KMS-11 (cell line): ENCODE results near the gene CPNE5.

Experiments used
- H2AFZ ChIP-seq: fragments of 200-600 bp; sonication (generic); 2 replicates; pipeline ENCODE4 v1.6.1; 2016; ENCODE audit warnings: antibody characterized with exemption, mixed run types, low read depth
- H3K27ac ChIP-seq: fragments of 200-600 bp; sonication (generic); 2 replicates; pipeline ENCODE4 v1.6.1; 2016; ENCODE audit warnings: mild to moderate bottlenecking, mixed run types
- H3K27me3 ChIP-seq: fragments of 200-600 bp; sonication (generic); 2 replicates; pipeline ENCODE4 v1.6.1; 2017; ENCODE audit warnings: mild to moderate bottlenecking, low read depth, mixed run types, moderate library complexity; ENCODE audit not compliant: insufficient read depth
- H3K36me3 ChIP-seq: fragments of 200-600 bp; sonication (generic); 2 replicates; pipeline ENCODE4 v1.6.1; 2017; ENCODE audit warnings: mild to moderate bottlenecking, mixed run types; ENCODE audit not compliant: insufficient read depth
- H3K4me1 ChIP-seq: fragments of 200-600 bp; sonication (generic); 2 replicates; pipeline ENCODE4 v1.6.1; 2016; ENCODE audit warnings: mild to moderate bottlenecking, low read depth, mixed run types; ENCODE audit not compliant: poor library complexity, severe bottlenecking
- H3K4me2 ChIP-seq: fragments of 200-600 bp; sonication (generic); 2 replicates; pipeline ENCODE4 v1.7.0; 2016; ENCODE audit warnings: mild to moderate bottlenecking, mixed run types
- H3K4me3 ChIP-seq: fragments of 200-600 bp; sonication (generic); IDR thresholded peaks from 2 replicates; pipeline ENCODE4 v1.6.1; 2017; ENCODE audit warnings: low read depth, low read length, mixed read lengths; ENCODE audit not compliant: insufficient read depth
- H3K79me2 ChIP-seq: fragments of 200-600 bp; sonication (generic); 2 replicates; pipeline ENCODE4 v1.6.1; 2016; ENCODE audit warnings: low read depth, mixed run types; ENCODE audit not compliant: insufficient read depth
- H3K9ac ChIP-seq: fragments of 200-600 bp; sonication (generic); 2 replicates; pipeline ENCODE4 v1.6.1; 2016; ENCODE audit warnings: mild to moderate bottlenecking, mixed run types
- H4K20me1 ChIP-seq: fragments of 200-600 bp; sonication (generic); 2 replicates; pipeline ENCODE4 v1.6.1; 2016; ENCODE audit warnings: mild to moderate bottlenecking, mixed run types; ENCODE audit not compliant: insufficient read depth
- CTCF ChIP-seq: fragments of 200-600 bp; sonication (generic); conservative IDR thresholded peaks from 2 replicates; pipeline ENCODE4 v1.6.1; 2017; ENCODE audit warnings: low read depth, mild to moderate bottlenecking, antibody characterized with exemption, low read length, moderate library complexity, mixed read lengths

Gene CPNE5

GRCh38 chr6:36772397-36772796, 66.8 kb downstream of the CPNE5 start:
- Histone ChIP-seq H3K4me2 (no peak overlapping the region), H3K79me2 (no peaks in the 10 kb centered on the region), H3K36me3 (no peaks in the 10 kb centered on the region), H3K9ac (no peak overlapping the region), H4K20me1 (no peaks in the 10 kb centered on the region), H3K4me3 (no peak overlapping the region), H3K4me1 (no peaks in the 10 kb centered on the region), H3K27ac (no peak overlapping the region), H3K27me3 (no peaks in the 10 kb centered on the region; the same call in 1 of the 2 replicates), H2AFZ (no peak overlapping the region)
- TF ChIP-seq CTCF = no peak

GRCh38 chr6:36771145-36771544, 68.1 kb downstream of the CPNE5 start:
- TF ChIP-seq CTCF = no peak

GRCh38 chr6:36769676-36770499, 69.4 kb downstream of the CPNE5 start:
- Histone ChIP-seq H4K20me1 (no peaks in the 10 kb centered on the region), H3K4me2 (no peak overlapping the region), H3K79me2 (no peaks in the 10 kb centered on the region), H3K4me3 (no peak overlapping the region), H3K27me3 (no peaks in the 10 kb centered on the region), H2AFZ (no peak overlapping the region), H3K4me1 (peaks cover 5% of the 10 kb centered on the region), H3K36me3 (no peaks in the 10 kb centered on the region), H3K9ac (no peak overlapping the region), H3K27ac (no peak overlapping the region)
- TF ChIP-seq CTCF = no peak

More at GRCh38 chr6:36771145-36771544, 68.1 kb downstream of the CPNE5 start:
- H3K79me2 ChIP-seq = no peaks in the 10 kb centered on the region
- H3K27me3 ChIP-seq = no peaks in the 10 kb centered on the region
- H3K9ac ChIP-seq = no peak overlapping the region
- H3K4me1 ChIP-seq = no peaks in the 10 kb centered on the region
- no peaks in the 10 kb centered on the region for H3K36me3 ChIP-seq
- no peak overlapping the region for H2AFZ ChIP-seq
- H3K27ac ChIP-seq = no peak overlapping the region
- H3K4me2 ChIP-seq = no peak overlapping the region
- H3K4me3 ChIP-seq = no peak overlapping the region
- no peaks in the 10 kb centered on the region for H4K20me1 ChIP-seq

GRCh38 chr6:36769183-36769675, 70.0 kb downstream of the CPNE5 start:
- TF ChIP-seq CTCF = no peak
- Histone ChIP-seq H3K4me2 (no peak overlapping the region), H3K79me2 (no peaks in the 10 kb centered on the region), H3K9ac (no peak overlapping the region), H3K27me3 (no peaks in the 10 kb centered on the region), H3K36me3 (no peaks in the 10 kb centered on the region), H3K27ac (no peak overlapping the region), H3K4me3 (no peak overlapping the region), H4K20me1 (no peaks in the 10 kb centered on the region), H3K4me1 (peaks cover 5% of the 10 kb centered on the region), H2AFZ (no peak overlapping the region)
